Renal cortical epithelial cell (primary cell): ENCODE measurements around the gene SHISAL1. TPM values are rescaled to one million over a fixed set of nuclear protein-coding genes. Genes with fewer than 3 reads are reported as not detected.
"Not testable (repeated sequence)": the region's sequence is repeated elsewhere in the genome, so short reads cannot be mapped to it uniquely, and the experiment has no call there.

Experiments used
- DNase-seq: peaks from one replicate; pipeline ENCODE4 v3.0.0-alpha.2; 2011; ENCODE audit warnings: low read depth
- total RNA-seq: library from RNA; depleted of rRNA; stranded (reverse); fragments of >200 nt; gene quantifications from 2 replicates; pipeline ENCODE4 v1.2.3, GENCODE V29; 2014

SHISAL1 gene
- total RNA-seq, 1 donor from 2014 or later, result 0.05 TPM

GRCh38 chr22:44237290-44237689 is 75.5 kb downstream of the SHISAL1 start:
- DNase-seq, result no peak

- DNase-seq, result not testable (repeated sequence)
These were observed 78.4 kb downstream of the SHISAL1 start for GRCh38 chr22:44234372-44234771.

- no peak for DNase-seq
These were observed 81.5 kb downstream of the SHISAL1 start for GRCh38 chr22:44231233-44231632.

- no peak for DNase-seq
These were observed 82.9 kb downstream of the SHISAL1 start for GRCh38 chr22:44229809-44230208.

GRCh38 chr22:44229331-44229730 is 83.4 kb downstream of the SHISAL1 start:
- DNase-seq, result no peak

- DNase-seq, result no peak
These were observed 86.9 kb downstream of the SHISAL1 start for GRCh38 chr22:44225812-44226211.

- DNase-seq, result no peak
These were observed 87.6 kb downstream of the SHISAL1 start for GRCh38 chr22:44225091-44225689.

GRCh38 chr22:44224166-44224565 is 88.6 kb downstream of the SHISAL1 start:
- no peak for DNase-seq

GRCh38 chr22:44221710-44222475 is 90.9 kb downstream of the SHISAL1 start:
- no peak for DNase-seq

GRCh38 chr22:44220727-44221680 is 91.7 kb downstream of the SHISAL1 start:
- no peak for DNase-seq

- no peak for DNase-seq
These were observed 93.5 kb downstream of the SHISAL1 start for GRCh38 chr22:44219101-44219870.

- no peak for DNase-seq
These were observed 94.7 kb downstream of the SHISAL1 start for GRCh38 chr22:44218071-44218470.

- DNase-seq, result no peak
These were observed 95.4 kb downstream of the SHISAL1 start for GRCh38 chr22:44217346-44217745.

- DNase-seq, result no peak
These were observed 97.5 kb downstream of the SHISAL1 start for GRCh38 chr22:44215287-44215686.

- no peak for DNase-seq
These were observed 98.0 kb downstream of the SHISAL1 start for GRCh38 chr22:44214764-44215163.

GRCh38 chr22:44214187-44214586 is 98.6 kb downstream of the SHISAL1 start:
- no peak for DNase-seq

GRCh38 chr22:44213489-44214043 is 99.2 kb downstream of the SHISAL1 start:
- no peak for DNase-seq

GRCh38 chr22:44212936-44213335 is 99.8 kb downstream of the SHISAL1 start:
- DNase-seq, result no peak

- no peak for DNase-seq
These were observed 100.5 kb downstream of the SHISAL1 start for GRCh38 chr22:44211946-44212930.
